K562 (cell line): ENCODE data around the gene CDK4. TPM values are rescaled to one million over a fixed set of nuclear protein-coding genes. Genes with fewer than 3 reads are reported as not detected.

Source experiments
- ATF2 ChIP-seq: sonication (generic); formaldehyde crosslinking; IDR thresholded peaks from 2 replicates; pipeline ENCODE4 v1.8.1; 2022; ENCODE audit warnings: missing genetic modification reagents
- ELF4 ChIP-seq: fragments of 450-650 bp; formaldehyde crosslinking; IDR thresholded peaks from 2 replicates; pipeline ENCODE4 v1.4.0; 2022; ENCODE audit warnings: missing genetic modification characterization
- GABPB2 ChIP-seq: fragments of 250-450 bp; sonication (Bioruptor Pico); conservative IDR thresholded peaks from 2 replicates; pipeline ENCODE4 v1.5.1; 2021; ENCODE audit warnings: mild to moderate bottlenecking
- HMBOX1 ChIP-seq: sonication (generic); IDR thresholded peaks from 2 replicates; pipeline ENCODE4 v1.6.1; 2016
- HNRNPUL1 ChIP-seq: fragments of 200-400 bp; formaldehyde crosslinking; IDR thresholded peaks from 2 replicates; pipeline ENCODE4 v1.6.1; 2017; ENCODE audit warnings: low read length
- ILF3 ChIP-seq: fragments of 450-650 bp; IDR thresholded peaks from 2 replicates; pipeline ENCODE4 v1.6.1; 2018; ENCODE audit warnings: antibody characterized with exemption, mild to moderate bottlenecking, moderate library complexity, borderline replicate concordance
- NFATC3 ChIP-seq: fragments of 450-650 bp; IDR thresholded peaks from 2 replicates; pipeline ENCODE4 v1.6.1; 2017; ENCODE audit warnings: mild to moderate bottlenecking
- POLR2H ChIP-seq: IDR thresholded peaks from 2 replicates; pipeline ENCODE4 v1.6.1; 2016; ENCODE audit warnings: missing genetic modification characterization, low read depth, mild to moderate bottlenecking, control low read depth, missing compliant biosample characterization, moderate library complexity
- RERE ChIP-seq: sonication (generic); formaldehyde crosslinking; IDR thresholded peaks from 2 replicates; pipeline ENCODE4 v1.8.0; 2023; ENCODE audit warnings: missing genetic modification reagents, mild to moderate bottlenecking, borderline replicate concordance
- TOE1 ChIP-seq, 2 experiments: fragments of 450-650 bp in 1 of 2; sonication (generic) in 1 of 2; formaldehyde crosslinking in 1 of 2; IDR thresholded peaks; 2 replicates each; pipeline versions ENCODE4 v1.7.1 to v1.8.0; 2016 to 2022; ENCODE audit warnings: borderline replicate concordance in 2 of 2, mild to moderate bottlenecking in 2 of 2, antibody characterized with exemption in 1 of 2, inconsistent platforms in 1 of 2, low read depth in 1 of 2, missing genetic modification reagents in 1 of 2, moderate library complexity in 1 of 2
- ZBTB11 ChIP-seq, 3 experiments: fragments of 200-800 bp in 1 of 3; fragments of 250-450 bp in 1 of 3; fragments of 450-650 bp in 1 of 3; sonication (Bioruptor Pico) in 1 of 3; sonication (Bioruptor generic) in 1 of 3; formaldehyde crosslinking in 1 of 3; IDR thresholded peaks; 2 replicates each; pipeline versions ENCODE4 v1.6.1 to v1.8.0; 2016 to 2022; ENCODE audit warnings: mild to moderate bottlenecking in 2 of 3, missing genetic modification characterization in 2 of 3, missing compliant biosample characterization in 1 of 3, moderate library complexity in 1 of 3
- ZBTB17 ChIP-seq: fragments of 450-650 bp; formaldehyde crosslinking; IDR thresholded peaks from 2 replicates; pipeline ENCODE4 v1.4.0; 2020; ENCODE audit warnings: mild to moderate bottlenecking
- ZNF239 ChIP-seq: fragments of 250-450 bp; sonication (Bioruptor Pico); IDR thresholded peaks from 2 replicates; pipeline ENCODE4 v1.4.0; 2020; ENCODE audit warnings: mild to moderate bottlenecking
- ZNF347 ChIP-seq: fragments of 450-650 bp; formaldehyde crosslinking; IDR thresholded peaks from 2 replicates; pipeline ENCODE4 v1.4.0; 2020; ENCODE audit warnings: low read depth, mild to moderate bottlenecking, moderate library complexity
- polyA plus RNA-seq, 8 experiments: library from polyadenylated mRNA; depleted of rRNA in 4 of 8; stranded (reverse) in 5 of 8; unstranded in 3 of 8; fragments of >200 nt; fragmentation: Nextera tagmentation in 2 of 8; fragmentation: Illumina TruSeq in 1 of 8; extraction: Ambion mirVana in 2 of 8; extraction: Trizol in 1 of 8; gene quantifications; 2 replicates each; pipeline versions ENCODE4 v1.2.1 to v1.2.3, GENCODE V29; 2011 to 2014; ENCODE audit warnings: inconsistent platforms in 1 of 8, missing spikeins in 1 of 8
- total RNA-seq, 7 experiments: library from RNA; depleted of rRNA in 6 of 7; stranded (reverse); fragments of >200 nt in 6 of 7; fragmentation: Illumina TruSeq in 2 of 7; extraction: Trizol in 2 of 7; gene quantifications; 2 replicates each; pipeline versions ENCODE4 v1.2.1 to v1.2.3, GENCODE V29; 2011 to 2021; ENCODE audit warnings: low replicate concordance in 1 of 7

Gene CDK4
- total and polyA plus RNA-seq, 9 of the 15 experiments (the other 6 are each of a cell fraction or from before 2014, with no cell fraction given) = 37.8 to 436 (median 238) TPM

GRCh38 chr12:57756406-57757341, 4.6 kb upstream of the CDK4 start (continued):
- TF ChIP-seq GABPB2 = no peak
- TF ChIP-seq POLR2H (tag) = no peak
- TF ChIP-seq RERE (CRISPR knock-in tag) = no peak
- TF ChIP-seq ILF3 = no peak
- TF ChIP-seq TOE1 (IDR thresholded peaks at IDR 0.05; ENCODE audit: borderline replicate concordance) = no peak
- no peak for TF ChIP-seq TOE1 (CRISPR knock-in tag; IDR thresholded peaks at IDR 0.05; ENCODE audit: borderline replicate concordance, low read depth)
- TF ChIP-seq ZBTB11 (CRISPR knock-in tag; IDR thresholded peaks at IDR 0.05) = no peak
- no peak for TF ChIP-seq ATF2 (CRISPR knock-in tag)
- no peak for TF ChIP-seq HNRNPUL1
- TF ChIP-seq ZNF347 (CRISPR knock-in tag) = no peak
- no peak for TF ChIP-seq ZBTB17 (CRISPR knock-in tag)
- TF ChIP-seq ELF4 (CRISPR knock-in tag) = no peak
- no peak for TF ChIP-seq ZNF239 (CRISPR knock-in tag)
- no peak for TF ChIP-seq NFATC3
- no peak for TF ChIP-seq HMBOX1
